AG04450 (cell line): ENCODE results near the gene TMTC4. TPM values are rescaled to one million over a fixed set of nuclear protein-coding genes. Genes with fewer than 3 reads are reported as not detected.
"Not testable (repeated sequence)": the region's sequence is repeated elsewhere in the genome, so short reads cannot be mapped to it uniquely, and the experiment has no call there.

Source experiments
- CTCF ChIA-PET: fragments of 300-600, 350-600 bp; formaldehyde crosslinking; extraction: SDS; loops from one replicate; lab custom pipeline; 2022; ENCODE audit warnings: antibody characterized with exemption, inconsistent platforms; lab: Charles Lee
- POLR2A ChIA-PET: fragments of 350-600 bp; formaldehyde crosslinking; extraction: SDS; loops from one replicate; lab custom pipeline; 2021; ENCODE audit warnings: antibody characterized with exemption, inconsistent platforms; lab: Yijun Ruan, JAX
- DNase-seq: peaks from one replicate; pipeline ENCODE4 v3.0.0-alpha.2; 2011; ENCODE audit warnings: low read depth, low spot score
- H3K27ac ChIP-seq: one replicate; pipeline ENCODE4 v1.5.1; 2012; ENCODE audit warnings: low read depth, low read length, control low read depth
- H3K27me3 ChIP-seq: one replicate; pipeline ENCODE4 v1.6.0; 2012; ENCODE audit warnings: low read length; ENCODE audit not compliant: control insufficient read depth, insufficient read depth
- H3K4me3 ChIP-seq: 2 replicates; pipeline ENCODE4 v1.5.1; 2011; ENCODE audit warnings: mild to moderate bottlenecking, low read depth, low read length, control low read depth
- H3K9me3 ChIP-seq: 2 replicates; pipeline ENCODE4 v1.5.1; 2012; ENCODE audit warnings: low read length; ENCODE audit not compliant: control insufficient read depth, insufficient read depth
- CTCF ChIP-seq: IDR thresholded peaks from 2 replicates; pipeline ENCODE4 v1.5.1; 2011; ENCODE audit warnings: low read depth, low read length, control low read depth, inconsistent platforms
- polyA plus RNA-seq: library from polyadenylated mRNA; depleted of rRNA; stranded (reverse); fragments of >200 nt; gene quantifications from 2 replicates; pipeline ENCODE4 v1.2.3, GENCODE V29; 2011

The TMTC4 gene
- polyA plus RNA-seq, 1 experiment: 22.2 TPM

DNA sequence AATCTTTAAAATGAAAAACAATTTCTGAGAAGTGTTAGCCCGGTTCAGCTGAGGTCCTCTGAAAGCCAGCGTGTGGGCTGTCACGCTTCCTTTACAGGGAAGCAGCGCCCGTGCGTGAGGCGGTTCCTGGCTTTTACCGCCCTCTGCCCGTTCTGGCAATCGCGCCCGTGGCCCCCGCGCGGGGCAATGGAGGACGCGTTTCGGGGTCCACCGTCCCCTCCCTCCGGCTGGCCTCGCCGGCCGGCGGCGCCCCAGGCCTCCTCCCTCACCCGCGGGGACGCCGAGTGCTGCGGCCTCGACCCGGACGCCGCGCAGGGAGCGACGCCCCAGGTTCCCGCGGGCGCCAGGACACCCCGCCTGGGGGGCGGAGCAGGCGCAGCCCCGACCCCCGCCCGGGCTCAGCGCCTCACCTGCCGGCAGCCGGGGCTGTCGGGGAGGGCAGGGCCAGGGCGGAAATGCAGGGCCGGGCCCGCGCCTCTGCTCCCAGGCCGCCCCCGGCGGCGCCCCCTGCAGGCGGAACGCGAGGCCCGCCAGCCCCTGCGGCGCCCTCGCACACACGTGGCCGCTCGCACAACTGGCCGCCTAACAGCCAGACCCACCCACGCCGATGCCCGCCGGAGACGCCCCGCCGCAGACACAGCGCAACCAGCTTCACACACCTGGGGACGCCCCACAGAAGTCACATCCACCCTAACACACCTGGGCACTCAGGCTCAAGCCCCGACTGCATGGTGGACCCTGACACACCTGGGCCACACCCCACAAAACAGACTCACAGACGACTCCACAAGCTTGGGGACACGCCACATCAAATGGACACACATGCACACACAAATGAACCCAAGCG, 86.0 kb downstream of the TMTC4 start, which contains the start of gene GGACT:
GGACT (minus strand) TSS at position 459 of the 847 bp plus-strand sequence. CDS start 56,198 bp downstream, outside the sequence.
- ChIA-PET POLR2A (no interaction called here), CTCF (interaction anchor here (0.6 to 3.2 kb wide), 14 partner anchors 10 to 86 kb away, joined by 3 to 27 read pairs (median 3); partner anchors contain the start of gene TMTC4)
- Histone ChIP-seq H3K27me3 (no peaks in the 10 kb centered on the region), H3K27ac (no peak within 1 kb of the TSS), H3K9me3 (no peaks in the 10 kb centered on the region), H3K4me3 (peak within 1 kb of the TSS; percentile 67)
- peak; percentile 46 for TF ChIP-seq CTCF
- DNase-seq: no peak

DNA sequence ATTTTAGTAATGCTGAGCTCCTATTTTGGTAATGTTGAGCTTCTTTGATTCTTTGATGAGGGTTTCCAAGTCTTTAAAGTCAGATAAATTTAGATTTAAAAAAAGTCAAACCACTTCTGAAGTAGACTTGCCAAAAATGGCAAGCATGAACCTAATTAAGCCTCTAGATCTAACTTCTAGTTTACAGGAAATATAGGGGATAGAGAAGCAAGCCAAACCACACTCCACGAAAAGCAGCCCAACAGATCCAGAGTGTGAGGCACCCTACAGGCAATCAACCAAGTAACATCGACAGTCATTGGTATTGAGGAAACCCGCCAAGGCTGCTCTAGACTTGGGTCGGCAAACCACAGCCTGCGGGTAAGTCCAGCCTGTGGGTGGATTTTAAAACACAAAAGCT, 89.7 kb downstream of the TMTC4 start:
- no peak for DNase-seq
- no peak overlapping the region for H3K27ac ChIP-seq
- no peaks in the 10 kb centered on the region for H3K27me3 ChIP-seq
- CTCF ChIA-PET: interaction anchor here (1.3 to 3.5 kb wide), 2 partner anchors 12 to 669 kb away, joined by 3 to 19 read pairs; no protein-coding TSS in a partner anchor
- H3K4me3 ChIP-seq: no peak overlapping the region
- H3K9me3 ChIP-seq: no peaks in the 10 kb centered on the region
- POLR2A ChIA-PET: no interaction called here
- no peak for TF ChIP-seq CTCF

DNA sequence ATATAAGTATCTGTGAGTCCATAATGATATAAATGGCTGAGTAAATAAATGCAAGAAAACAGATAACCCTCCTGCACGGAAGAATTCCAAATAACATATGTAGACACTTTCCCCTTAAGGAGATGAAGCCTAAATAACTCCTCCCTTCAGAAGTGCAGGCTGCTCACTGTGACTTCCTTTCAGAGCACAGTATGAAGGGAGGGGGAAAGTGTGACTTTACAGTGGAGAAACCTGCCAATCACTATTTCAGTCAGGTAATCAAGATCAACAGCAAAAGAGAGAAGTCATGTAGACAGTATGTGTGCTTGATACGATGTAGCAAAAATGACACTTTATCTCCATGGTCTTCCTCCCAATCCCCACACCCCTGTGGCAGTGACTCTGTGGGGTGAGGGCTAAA, 93.1 kb downstream of the TMTC4 start:
- Histone ChIP-seq H3K4me3 (no peak overlapping the region), H3K27me3 (no peaks in the 10 kb centered on the region), H3K9me3 (no peaks in the 10 kb centered on the region), H3K27ac (no peak overlapping the region)
- no peak for TF ChIP-seq CTCF
- ChIA-PET CTCF (no interaction called here), POLR2A (no interaction called here)
- DNase-seq: no peak

DNA sequence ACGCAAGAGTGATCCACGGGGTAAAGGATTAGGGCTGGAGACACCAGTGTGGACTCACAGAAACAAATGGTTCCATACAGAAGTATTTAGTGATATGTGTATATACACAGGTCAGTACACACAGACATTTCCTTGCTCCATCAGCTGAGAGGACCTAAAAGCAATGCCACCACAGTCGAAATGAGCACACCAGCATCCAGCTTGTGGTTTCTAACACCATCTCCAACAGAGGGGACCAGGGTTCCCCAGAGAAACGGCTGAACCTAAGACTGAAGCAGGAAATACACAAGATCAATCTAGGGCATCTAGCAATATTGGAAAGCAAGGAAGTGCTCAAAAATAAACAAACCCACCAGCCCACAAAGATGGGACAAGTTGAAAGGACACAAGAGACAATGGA, 93.6 kb downstream of the TMTC4 start:
- POLR2A ChIA-PET: no interaction called here
- no peak for DNase-seq
- CTCF ChIA-PET: no interaction called here
- TF ChIP-seq CTCF: no peak
- Histone ChIP-seq H3K4me3 (no peak overlapping the region), H3K27ac (no peak overlapping the region), H3K9me3 (no peaks in the 10 kb centered on the region), H3K27me3 (no peaks in the 10 kb centered on the region)

- no peaks in the 10 kb centered on the region for H3K9me3 ChIP-seq
- POLR2A ChIA-PET: interaction anchor here (0.6 kb wide), 1 partner anchor 52 kb away, joined by 3 read pairs; no protein-coding TSS in a partner anchor
Measured at GRCh38 chr13:100580045-100580444, 94.5 kb downstream of the TMTC4 start.

DNA sequence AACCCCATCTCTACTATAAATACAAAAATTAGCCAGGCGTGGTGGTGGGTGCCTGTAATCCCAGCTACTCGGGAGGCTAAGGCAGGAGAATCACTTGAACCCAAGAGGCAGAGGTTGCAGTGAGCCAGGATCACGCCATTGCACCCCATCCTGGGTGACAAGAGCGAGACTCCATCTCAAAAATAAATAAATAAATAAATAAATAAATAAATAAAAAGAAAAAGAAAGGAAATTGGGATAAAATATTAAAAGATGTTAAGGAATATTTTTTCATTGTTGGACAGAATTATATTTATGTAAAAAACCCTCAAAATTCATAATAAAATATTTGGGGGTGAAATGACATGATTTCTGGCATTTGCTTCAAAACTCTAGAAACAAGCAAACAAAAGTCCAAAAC, 97.4 kb downstream of the TMTC4 start:
- H3K27ac ChIP-seq, DNase-seq, H3K27me3 ChIP-seq, H3K4me3 ChIP-seq, H3K9me3 ChIP-seq, POLR2A ChIA-PET: not testable (repeated sequence)
- CTCF ChIA-PET: interaction anchor here (1.1 kb wide), 1 partner anchor 145 kb away, joined by 3 read pairs; no protein-coding TSS in a partner anchor

More at GRCh38 chr13:100580045-100580444, 94.5 kb downstream of the TMTC4 start:
- TF ChIP-seq CTCF: no peak
- no peak overlapping the region for H3K4me3 ChIP-seq
- no peak for DNase-seq
- H3K27ac ChIP-seq: no peak overlapping the region
- CTCF ChIA-PET: no interaction called here
- no peaks in the 10 kb centered on the region for H3K27me3 ChIP-seq
